GM23338 (cell line): ENCODE measurements around the gene SGO2. TPM values are rescaled to one million over a fixed set of nuclear protein-coding genes. Genes with fewer than 3 reads are reported as not detected.

ENCODE experiments used
- ATAC-seq: fragments of 200-7000 bp; cut with Tn5 transposase; 3 replicates; pipeline ENCODE4 v1.9.1; 2020
- DNase-seq: peaks from one replicate; pipeline ENCODE4 v3.0.0-alpha.2; 2015; ENCODE audit warnings: low spot score
- H2AFZ ChIP-seq: fragments of 200-600 bp; sonication (generic); 2 replicates; pipeline ENCODE4 v1.8.0; 2016; ENCODE audit warnings: antibody characterized with exemption, mild to moderate bottlenecking, moderate library complexity
- H3F3A ChIP-seq: fragments of 200-600 bp; sonication (generic); replicated peaks from 2 replicates; pipeline ENCODE4 v1.8.0; 2017; ENCODE audit warnings: antibody characterized with exemption, mixed run types, low read depth
- H3K27ac ChIP-seq: fragments of 200-600 bp; sonication (generic); 2 replicates; pipeline ENCODE4 v1.6.1; 2016; ENCODE audit warnings: low read depth
- H3K27me3 ChIP-seq: fragments of 200-600 bp; sonication (generic); 2 replicates; pipeline ENCODE4 v1.8.0; 2016; ENCODE audit warnings: mild to moderate bottlenecking, mixed run types, moderate library complexity; ENCODE audit not compliant: insufficient read depth
- H3K36me3 ChIP-seq: fragments of 200-600 bp; sonication (generic); 2 replicates; pipeline ENCODE4 v1.8.0; 2016; ENCODE audit warnings: mild to moderate bottlenecking; ENCODE audit not compliant: insufficient read depth
- H3K4me1 ChIP-seq: fragments of 200-600 bp; sonication (generic); 2 replicates; pipeline ENCODE4 v1.8.0; 2016; ENCODE audit warnings: mild to moderate bottlenecking, moderate library complexity; ENCODE audit not compliant: insufficient read depth
- H3K4me2 ChIP-seq: fragments of 200-600 bp; sonication (generic); 2 replicates; pipeline ENCODE4 v1.7.1; 2017; ENCODE audit warnings: mixed run types
- H3K4me3 ChIP-seq: fragments of 200-600 bp; sonication (generic); 2 replicates; pipeline ENCODE4 v1.6.1; 2016; ENCODE audit warnings: mixed run types
- H3K79me2 ChIP-seq: fragments of 200-600 bp; sonication (generic); replicated peaks from 2 replicates; pipeline ENCODE4 v1.8.0; 2017; ENCODE audit warnings: mild to moderate bottlenecking; ENCODE audit not compliant: insufficient read depth
- H3K9me2 ChIP-seq: fragments of 200-600 bp; sonication (generic); 2 replicates; pipeline ENCODE4 v1.8.0; 2017; ENCODE audit not compliant: insufficient read depth
- H4K20me1 ChIP-seq: fragments of 200-600 bp; sonication (generic); replicated peaks from 2 replicates; pipeline ENCODE4 v1.8.0; 2017; ENCODE audit warnings: mild to moderate bottlenecking; ENCODE audit not compliant: insufficient read depth
- H3K27ac Mint-ChIP-seq: 2 replicates; pipeline ENCODE4 v1.8.0; 2020; ENCODE audit warnings: inconsistent platforms, mild to moderate bottlenecking, moderate library complexity, mixed read lengths
- H3K27me3 Mint-ChIP-seq: 3 replicates; pipeline ENCODE4 v1.8.0; 2022; ENCODE audit warnings: low read depth, mild to moderate bottlenecking, moderate library complexity, mixed read lengths, inconsistent platforms; ENCODE audit not compliant: insufficient read depth, poor library complexity
- H3K36me3 Mint-ChIP-seq: 3 replicates; pipeline ENCODE4 v1.8.0; 2021; ENCODE audit warnings: low read depth, mild to moderate bottlenecking, inconsistent platforms, moderate library complexity, mixed read lengths
- H3K4me1 Mint-ChIP-seq: 3 replicates; pipeline ENCODE4 v1.8.0; 2020; ENCODE audit warnings: mild to moderate bottlenecking, inconsistent platforms, mixed read lengths
- H3K4me3 Mint-ChIP-seq: 3 replicates; pipeline ENCODE4 v1.8.0; 2021; ENCODE audit warnings: moderate library complexity, mild to moderate bottlenecking, inconsistent platforms, mixed read lengths
- H3K9me3 Mint-ChIP-seq: 3 replicates; pipeline ENCODE4 v1.8.0; 2020; ENCODE audit warnings: moderate library complexity, mild to moderate bottlenecking, inconsistent platforms, mixed read lengths
- CREB1 ChIP-seq: fragments of 250-450 bp; sonication (Bioruptor Pico); IDR thresholded peaks from 2 replicates; pipeline ENCODE4 v1.5.0; 2020; ENCODE audit warnings: low read depth, mild to moderate bottlenecking, moderate library complexity
- EZH2 ChIP-seq: fragments of 200-600 bp; sonication (generic); IDR thresholded peaks from one replicate; pipeline ENCODE4 v1.8.0; 2017; ENCODE audit warnings: antibody characterized with exemption, mild to moderate bottlenecking, low read depth; ENCODE audit not compliant: unreplicated experiment
- EZH2phosphoT487 ChIP-seq: fragments of 200-600 bp; sonication (generic); IDR thresholded peaks from one replicate; pipeline ENCODE4 v1.8.1; 2018; ENCODE audit warnings: antibody characterized with exemption; ENCODE audit not compliant: unreplicated experiment
- JUNB ChIP-seq: IDR thresholded peaks from one replicate; pipeline ENCODE4 v1.6.1; 2016; ENCODE audit warnings: antibody characterized with exemption; ENCODE audit not compliant: unreplicated experiment
- NANOG ChIP-seq: IDR thresholded peaks from 2 replicates; pipeline ENCODE4 v1.6.1; 2016; ENCODE audit warnings: antibody characterized with exemption, borderline replicate concordance
- POLR2AphosphoS5 ChIP-seq: IDR thresholded peaks from 2 replicates; pipeline ENCODE4 v1.6.1; 2016; ENCODE audit warnings: antibody characterized with exemption, low read depth
- STAT1 ChIP-seq: IDR thresholded peaks from one replicate; pipeline ENCODE4 v1.6.1; 2016; ENCODE audit warnings: antibody characterized with exemption; ENCODE audit not compliant: unreplicated experiment
- ZNF331 ChIP-seq: fragments of 250-450 bp; sonication (Bioruptor Pico); IDR thresholded peaks from 2 replicates; pipeline ENCODE4 v1.5.0; 2020; ENCODE audit warnings: low read depth, mild to moderate bottlenecking, moderate library complexity
- polyA plus RNA-seq: library from polyadenylated mRNA; unstranded; fragments of >200 nt; fragmentation: Nextera tagmentation; extraction: Ambion mirVana; gene quantifications from 2 replicates; pipeline ENCODE4 v1.2.1, GENCODE V29; 2016
- total RNA-seq: library from RNA; depleted of rRNA; stranded (reverse); fragments of >200 nt; shearing (Covaris generic); gene quantifications from 2 replicates; pipeline ENCODE4 v1.2.3, GENCODE V29; 2014
- TF ChIP-seq, protein P1 (sequence below): fragments of 250-450 bp; sonication (Bioruptor Pico); IDR thresholded peaks from 2 replicates; pipeline ENCODE4 v1.5.0; 2020; ENCODE audit warnings: mild to moderate bottlenecking, moderate library complexity
- TF ChIP-seq, protein P2 (sequence below): IDR thresholded peaks from one replicate; pipeline ENCODE4 v1.6.1; 2018; ENCODE audit warnings: antibody characterized with exemption; ENCODE audit not compliant: unreplicated experiment
- TF ChIP-seq, protein P3 (sequence below), 2 experiments: fragments of 200-600 bp in 1 of 2; sonication (generic) in 1 of 2; conservative IDR thresholded peaks; 2 replicates each; pipeline versions ENCODE4 v1.5.1 to v1.6.1; 2016 to 2017; ENCODE audit warnings: antibody characterized with exemption in 2 of 2, low read depth in 2 of 2, mild to moderate bottlenecking in 2 of 2, moderate library complexity in 1 of 2

Gene SGO2
- total and polyA plus RNA-seq, 2 experiments from 2014 or later: 32.6 to 47.7 TPM

DNA sequence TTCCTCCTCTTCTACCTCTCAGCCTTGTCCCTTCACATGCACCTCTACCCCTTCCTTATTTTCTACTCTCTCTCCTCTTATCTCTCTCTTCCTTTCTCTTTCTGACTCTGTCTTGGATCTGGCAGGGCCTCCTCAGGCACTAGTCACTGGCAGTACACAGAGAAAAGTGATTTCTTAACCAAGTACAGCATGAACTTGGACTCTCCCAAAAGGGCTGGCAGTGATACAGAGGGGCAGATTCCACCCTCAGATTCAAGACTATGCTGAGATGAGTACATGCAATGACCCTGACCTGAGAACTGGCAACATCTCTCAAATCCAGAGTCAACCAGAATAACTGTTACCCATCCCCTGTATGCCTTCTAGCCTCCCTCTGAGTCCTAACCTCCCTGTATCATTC, 64.1 kb downstream of the SGO2 start:
- no peak overlapping the region for H3K4me3 ChIP-seq
- no peaks in the 10 kb centered on the region for H4K20me1 ChIP-seq
- no peak overlapping the region for H3K27ac Mint-ChIP-seq
- TF ChIP-seq EZH2phosphoT487 (no peak), NANOG (no peak), STAT1 (no peak), ZNF331 (CRISPR knock-in tag) (no peak), EZH2 (no peak), JUNB (no peak)
- TF ChIP-seq, protein P1, sequence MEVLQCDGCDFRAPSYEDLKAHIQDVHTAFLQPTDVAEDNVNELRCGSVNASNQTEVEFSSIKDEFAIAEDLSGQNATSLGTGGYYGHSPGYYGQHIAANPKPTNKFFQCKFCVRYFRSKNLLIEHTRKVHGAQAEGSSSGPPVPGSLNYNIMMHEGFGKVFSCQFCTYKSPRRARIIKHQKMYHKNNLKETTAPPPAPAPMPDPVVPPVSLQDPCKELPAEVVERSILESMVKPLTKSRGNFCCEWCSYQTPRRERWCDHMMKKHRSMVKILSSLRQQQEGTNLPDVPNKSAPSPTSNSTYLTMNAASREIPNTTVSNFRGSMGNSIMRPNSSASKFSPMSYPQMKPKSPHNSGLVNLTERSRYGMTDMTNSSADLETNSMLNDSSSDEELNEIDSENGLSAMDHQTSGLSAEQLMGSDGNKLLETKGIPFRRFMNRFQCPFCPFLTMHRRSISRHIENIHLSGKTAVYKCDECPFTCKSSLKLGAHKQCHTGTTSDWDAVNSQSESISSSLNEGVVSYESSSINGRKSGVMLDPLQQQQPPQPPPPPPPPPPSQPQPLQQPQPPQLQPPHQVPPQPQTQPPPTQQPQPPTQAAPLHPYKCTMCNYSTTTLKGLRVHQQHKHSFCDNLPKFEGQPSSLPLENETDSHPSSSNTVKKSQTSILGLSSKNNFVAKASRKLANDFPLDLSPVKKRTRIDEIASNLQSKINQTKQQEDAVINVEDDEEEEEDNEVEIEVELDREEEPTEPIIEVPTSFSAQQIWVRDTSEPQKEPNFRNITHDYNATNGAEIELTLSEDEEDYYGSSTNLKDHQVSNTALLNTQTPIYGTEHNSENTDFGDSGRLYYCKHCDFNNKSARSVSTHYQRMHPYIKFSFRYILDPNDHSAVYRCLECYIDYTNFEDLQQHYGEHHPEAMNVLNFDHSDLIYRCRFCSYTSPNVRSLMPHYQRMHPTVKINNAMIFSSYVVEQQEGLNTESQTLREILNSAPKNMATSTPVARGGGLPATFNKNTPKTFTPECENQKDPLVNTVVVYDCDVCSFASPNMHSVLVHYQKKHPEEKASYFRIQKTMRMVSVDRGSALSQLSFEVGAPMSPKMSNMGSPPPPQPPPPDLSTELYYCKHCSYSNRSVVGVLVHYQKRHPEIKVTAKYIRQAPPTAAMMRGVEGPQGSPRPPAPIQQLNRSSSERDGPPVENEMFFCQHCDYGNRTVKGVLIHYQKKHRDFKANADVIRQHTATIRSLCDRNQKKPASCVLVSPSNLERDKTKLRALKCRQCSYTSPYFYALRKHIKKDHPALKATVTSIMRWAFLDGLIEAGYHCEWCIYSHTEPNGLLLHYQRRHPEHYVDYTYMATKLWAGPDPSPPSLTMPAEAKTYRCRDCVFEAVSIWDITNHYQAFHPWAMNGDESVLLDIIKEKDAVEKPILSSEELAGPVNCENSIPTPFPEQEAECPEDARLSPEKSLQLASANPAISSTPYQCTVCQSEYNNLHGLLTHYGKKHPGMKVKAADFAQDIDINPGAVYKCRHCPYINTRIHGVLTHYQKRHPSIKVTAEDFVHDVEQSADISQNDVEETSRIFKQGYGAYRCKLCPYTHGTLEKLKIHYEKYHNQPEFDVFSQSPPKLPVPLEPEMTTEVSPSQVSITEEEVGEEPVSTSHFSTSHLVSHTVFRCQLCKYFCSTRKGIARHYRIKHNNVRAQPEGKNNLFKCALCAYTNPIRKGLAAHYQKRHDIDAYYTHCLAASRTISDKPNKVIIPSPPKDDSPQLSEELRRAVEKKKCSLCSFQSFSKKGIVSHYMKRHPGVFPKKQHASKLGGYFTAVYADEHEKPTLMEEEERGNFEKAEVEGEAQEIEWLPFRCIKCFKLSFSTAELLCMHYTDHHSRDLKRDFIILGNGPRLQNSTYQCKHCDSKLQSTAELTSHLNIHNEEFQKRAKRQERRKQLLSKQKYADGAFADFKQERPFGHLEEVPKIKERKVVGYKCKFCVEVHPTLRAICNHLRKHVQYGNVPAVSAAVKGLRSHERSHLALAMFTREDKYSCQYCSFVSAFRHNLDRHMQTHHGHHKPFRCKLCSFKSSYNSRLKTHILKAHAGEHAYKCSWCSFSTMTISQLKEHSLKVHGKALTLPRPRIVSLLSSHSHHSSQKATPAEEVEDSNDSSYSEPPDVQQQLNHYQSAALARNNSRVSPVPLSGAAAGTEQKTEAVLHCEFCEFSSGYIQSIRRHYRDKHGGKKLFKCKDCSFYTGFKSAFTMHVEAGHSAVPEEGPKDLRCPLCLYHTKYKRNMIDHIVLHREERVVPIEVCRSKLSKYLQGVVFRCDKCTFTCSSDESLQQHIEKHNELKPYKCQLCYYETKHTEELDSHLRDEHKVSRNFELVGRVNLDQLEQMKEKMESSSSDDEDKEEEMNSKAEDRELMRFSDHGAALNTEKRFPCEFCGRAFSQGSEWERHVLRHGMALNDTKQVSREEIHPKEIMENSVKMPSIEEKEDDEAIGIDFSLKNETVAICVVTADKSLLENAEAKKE (CRISPR knock-in tag): no peak
- no peak overlapping the region for H3K27ac ChIP-seq
- H2AFZ ChIP-seq: no peak overlapping the region
- peaks cover 14% of the 10 kb centered on the region for H3K27me3 ChIP-seq
- no peaks in the 10 kb centered on the region for H3K36me3 Mint-ChIP-seq
- no peaks in the 10 kb centered on the region for H3K79me2 ChIP-seq
- ATAC-seq (no peak), DNase-seq (no peak)
- H3K4me1 ChIP-seq: 0 out of 2 replicates have a peak, but pooled peaks cover 2% of the 10 kb centered on the region
- peaks cover 4% of the 10 kb centered on the region; the same call in 2 of the 3 replicates for H3K4me1 Mint-ChIP-seq
- 0 out of 2 replicates have a peak, but pooled peaks cover 7% of the 10 kb centered on the region for H3F3A ChIP-seq
- peaks cover 13% of the 10 kb centered on the region for H3K27me3 Mint-ChIP-seq
- H3K4me3 Mint-ChIP-seq: no peak overlapping the region
- no peaks in the 10 kb centered on the region for H3K36me3 ChIP-seq
- H3K9me2 ChIP-seq: no peaks in the 10 kb centered on the region
- H3K9me3 Mint-ChIP-seq: no peaks in the 10 kb centered on the region
- no peak overlapping the region for H3K4me2 ChIP-seq

DNA sequence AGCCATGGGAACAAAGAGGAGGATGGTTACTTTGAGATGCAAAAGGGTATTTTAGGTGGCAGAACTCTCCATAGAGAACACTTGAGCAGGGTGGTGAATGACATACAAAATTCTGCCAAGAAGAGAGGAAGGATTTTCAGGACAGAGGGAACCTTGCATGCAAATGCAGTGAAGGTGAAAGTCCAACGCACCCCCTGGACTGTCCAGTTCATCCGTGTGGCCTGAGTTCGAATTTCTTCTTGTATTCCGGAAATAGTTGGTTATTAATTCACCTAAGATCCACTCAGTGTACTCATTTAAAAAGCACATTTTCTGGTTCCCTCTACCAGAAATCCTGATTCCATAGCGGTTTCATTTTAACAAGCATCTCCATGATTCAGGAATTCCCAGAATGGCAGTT, 65.3 kb downstream of the SGO2 start:
- H3K36me3 ChIP-seq: no peaks in the 10 kb centered on the region
- H3K4me2 ChIP-seq: no peak overlapping the region
- no peak for ATAC-seq
- H3F3A ChIP-seq: 0 out of 2 replicates have a peak, but pooled peaks cover 6% of the 10 kb centered on the region
- H3K27me3 Mint-ChIP-seq: peaks cover 9% of the 10 kb centered on the region
- peaks cover 2% of the 10 kb centered on the region; the same call in 1 of the 3 replicates for H3K4me1 Mint-ChIP-seq
- no peak overlapping the region for H2AFZ ChIP-seq
- H3K4me3 Mint-ChIP-seq: no peak overlapping the region
- no peak overlapping the region for H3K27ac ChIP-seq
- no peaks in the 10 kb centered on the region for H3K4me1 ChIP-seq
- H3K27ac Mint-ChIP-seq: no peak overlapping the region
- H3K4me3 ChIP-seq: no peak overlapping the region
- H3K9me3 Mint-ChIP-seq: no peaks in the 10 kb centered on the region
- no peaks in the 10 kb centered on the region for H3K36me3 Mint-ChIP-seq
- no peak for DNase-seq
- H3K9me2 ChIP-seq: no peaks in the 10 kb centered on the region
- peaks cover 14% of the 10 kb centered on the region for H3K27me3 ChIP-seq
- H4K20me1 ChIP-seq: no peaks in the 10 kb centered on the region
- no peaks in the 10 kb centered on the region for H3K79me2 ChIP-seq
- TF ChIP-seq JUNB: no peak
- TF ChIP-seq POLR2AphosphoS5: no peak
- no peak for TF ChIP-seq ZNF331 (CRISPR knock-in tag)
- TF ChIP-seq, protein P2, sequence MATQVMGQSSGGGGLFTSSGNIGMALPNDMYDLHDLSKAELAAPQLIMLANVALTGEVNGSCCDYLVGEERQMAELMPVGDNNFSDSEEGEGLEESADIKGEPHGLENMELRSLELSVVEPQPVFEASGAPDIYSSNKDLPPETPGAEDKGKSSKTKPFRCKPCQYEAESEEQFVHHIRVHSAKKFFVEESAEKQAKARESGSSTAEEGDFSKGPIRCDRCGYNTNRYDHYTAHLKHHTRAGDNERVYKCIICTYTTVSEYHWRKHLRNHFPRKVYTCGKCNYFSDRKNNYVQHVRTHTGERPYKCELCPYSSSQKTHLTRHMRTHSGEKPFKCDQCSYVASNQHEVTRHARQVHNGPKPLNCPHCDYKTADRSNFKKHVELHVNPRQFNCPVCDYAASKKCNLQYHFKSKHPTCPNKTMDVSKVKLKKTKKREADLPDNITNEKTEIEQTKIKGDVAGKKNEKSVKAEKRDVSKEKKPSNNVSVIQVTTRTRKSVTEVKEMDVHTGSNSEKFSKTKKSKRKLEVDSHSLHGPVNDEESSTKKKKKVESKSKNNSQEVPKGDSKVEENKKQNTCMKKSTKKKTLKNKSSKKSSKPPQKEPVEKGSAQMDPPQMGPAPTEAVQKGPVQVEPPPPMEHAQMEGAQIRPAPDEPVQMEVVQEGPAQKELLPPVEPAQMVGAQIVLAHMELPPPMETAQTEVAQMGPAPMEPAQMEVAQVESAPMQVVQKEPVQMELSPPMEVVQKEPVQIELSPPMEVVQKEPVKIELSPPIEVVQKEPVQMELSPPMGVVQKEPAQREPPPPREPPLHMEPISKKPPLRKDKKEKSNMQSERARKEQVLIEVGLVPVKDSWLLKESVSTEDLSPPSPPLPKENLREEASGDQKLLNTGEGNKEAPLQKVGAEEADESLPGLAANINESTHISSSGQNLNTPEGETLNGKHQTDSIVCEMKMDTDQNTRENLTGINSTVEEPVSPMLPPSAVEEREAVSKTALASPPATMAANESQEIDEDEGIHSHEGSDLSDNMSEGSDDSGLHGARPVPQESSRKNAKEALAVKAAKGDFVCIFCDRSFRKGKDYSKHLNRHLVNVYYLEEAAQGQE: no peak
- TF ChIP-seq, protein P3, sequence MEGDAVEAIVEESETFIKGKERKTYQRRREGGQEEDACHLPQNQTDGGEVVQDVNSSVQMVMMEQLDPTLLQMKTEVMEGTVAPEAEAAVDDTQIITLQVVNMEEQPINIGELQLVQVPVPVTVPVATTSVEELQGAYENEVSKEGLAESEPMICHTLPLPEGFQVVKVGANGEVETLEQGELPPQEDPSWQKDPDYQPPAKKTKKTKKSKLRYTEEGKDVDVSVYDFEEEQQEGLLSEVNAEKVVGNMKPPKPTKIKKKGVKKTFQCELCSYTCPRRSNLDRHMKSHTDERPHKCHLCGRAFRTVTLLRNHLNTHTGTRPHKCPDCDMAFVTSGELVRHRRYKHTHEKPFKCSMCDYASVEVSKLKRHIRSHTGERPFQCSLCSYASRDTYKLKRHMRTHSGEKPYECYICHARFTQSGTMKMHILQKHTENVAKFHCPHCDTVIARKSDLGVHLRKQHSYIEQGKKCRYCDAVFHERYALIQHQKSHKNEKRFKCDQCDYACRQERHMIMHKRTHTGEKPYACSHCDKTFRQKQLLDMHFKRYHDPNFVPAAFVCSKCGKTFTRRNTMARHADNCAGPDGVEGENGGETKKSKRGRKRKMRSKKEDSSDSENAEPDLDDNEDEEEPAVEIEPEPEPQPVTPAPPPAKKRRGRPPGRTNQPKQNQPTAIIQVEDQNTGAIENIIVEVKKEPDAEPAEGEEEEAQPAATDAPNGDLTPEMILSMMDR (conservative IDR thresholded peaks at IDR 0.05; ENCODE audit: low read depth in 2 of 2): no peak
- TF ChIP-seq CREB1 (CRISPR knock-in tag): no peak
- TF ChIP-seq NANOG: no peak
